ENCODE measurements around the gene RPRD2.

RPRD2 gene

GRCh38 chr1:150406483-150406882, 42.5 kb downstream of the RPRD2 start:
- POLR2A ChIA-PET (ENCODE audit: low non-redundant PET): no interaction called here
- DNase-seq (ENCODE audit: low spot score): no peak
- CTCF ChIA-PET: no interaction called here

GRCh38 chr1:150407330-150407729, 43.4 kb downstream of the RPRD2 start:
- ChIA-PET POLR2A (ENCODE audit: low non-redundant PET) (no interaction called here), CTCF (no interaction called here)
- TF ChIP-seq CTCF (conservative IDR thresholded peaks at IDR 0.05; ENCODE audit: low read depth): no peak
- DNase-seq (ENCODE audit: low spot score): no peak
- no peak overlapping the region for H3K27ac ChIP-seq

More at GRCh38 chr1:150406483-150406882, 42.5 kb downstream of the RPRD2 start:
- no peak overlapping the region for H3K27ac ChIP-seq
- no peak for TF ChIP-seq CTCF (conservative IDR thresholded peaks at IDR 0.05; ENCODE audit: low read depth)

GRCh38 chr1:150408800-150409199, 44.9 kb downstream of the RPRD2 start:
- ChIA-PET POLR2A (ENCODE audit: low non-redundant PET) (no interaction called here), CTCF (no interaction called here)
- DNase-seq (ENCODE audit: low spot score): no peak
- H3K27ac ChIP-seq: no peak overlapping the region
- TF ChIP-seq CTCF (conservative IDR thresholded peaks at IDR 0.05; ENCODE audit: low read depth): no peak

- ChIA-PET POLR2A (ENCODE audit: low non-redundant PET) (no interaction called here), CTCF (interaction anchor here (0.6 kb wide), 1 partner anchor 130 kb away, joined by 4 read pairs; no protein-coding TSS in a partner anchor)
- no peak for TF ChIP-seq CTCF (conservative IDR thresholded peaks at IDR 0.05; ENCODE audit: low read depth)
- no peak overlapping the region for H3K27ac ChIP-seq
- no peak for DNase-seq (ENCODE audit: low spot score)
Observed at GRCh38 chr1:150409504-150410362, 45.8 kb downstream of the RPRD2 start.

GRCh38 chr1:150410582-150411101, 46.7 kb downstream of the RPRD2 start:
- TF ChIP-seq CTCF (conservative IDR thresholded peaks at IDR 0.05; ENCODE audit: low read depth): no peak
- H3K27ac ChIP-seq: no peak overlapping the region
- ChIA-PET POLR2A (ENCODE audit: low non-redundant PET) (no interaction called here), CTCF (no interaction called here)
- DNase-seq (ENCODE audit: low spot score): no peak

GRCh38 chr1:150414592-150414991, 50.6 kb downstream of the RPRD2 start:
- CTCF ChIA-PET: no interaction called here
- POLR2A ChIA-PET (ENCODE audit: low non-redundant PET): no interaction called here
- no peak for DNase-seq (ENCODE audit: low spot score)
- no peak overlapping the region for H3K27ac ChIP-seq
- TF ChIP-seq CTCF (conservative IDR thresholded peaks at IDR 0.05; ENCODE audit: low read depth): no peak

All from RWPE1 (cell line).